ENCODE data around the gene TIPRL.

The TIPRL gene

GRCh38 chr1:168216171-168216570, 37.4 kb downstream of the TIPRL start:
- TF ChIP-seq REST (IDR thresholded peaks at IDR 0.05; ENCODE audit: insufficient read depth in 1 of 2, low read depth in 2 of 2, low read length in 2 of 2) (no peak), SIN3A (IDR thresholded peaks at IDR 0.05; ENCODE audit: borderline replicate concordance, insufficient read depth, low read length) (no peak), POLR2AphosphoS5 (IDR thresholded peaks at IDR 0.05; ENCODE audit: low read depth, low read length) (no peak), FOXP2 (optimal IDR thresholded peaks at IDR 0.05; ENCODE audit: borderline replicate concordance, extremely low read depth, extremely low read length, insufficient read depth) (no peak)

DNA sequence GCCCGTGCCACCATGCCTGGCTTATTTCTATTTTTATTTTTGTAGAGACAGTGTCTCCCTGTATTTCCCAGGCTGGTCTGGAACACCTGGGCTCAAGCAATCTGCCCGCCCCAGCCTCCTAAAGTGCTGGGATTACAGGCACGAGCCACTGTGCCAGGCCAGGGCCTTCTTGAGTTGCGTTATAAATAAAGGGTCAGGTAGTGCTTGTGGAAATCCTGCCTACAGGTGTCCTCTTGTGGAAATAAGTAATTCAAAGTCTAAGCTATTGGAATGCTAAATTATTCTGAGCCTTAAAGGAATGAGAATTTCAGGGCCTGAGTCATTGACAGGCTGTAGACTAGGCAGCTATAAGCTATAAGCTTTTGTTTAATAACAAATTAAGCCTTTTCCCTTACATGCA, 38.9 kb downstream of the TIPRL start:
- no peak for TF ChIP-seq FOXP2 (optimal IDR thresholded peaks at IDR 0.05; ENCODE audit: borderline replicate concordance, extremely low read depth, extremely low read length, insufficient read depth)
- TF ChIP-seq POLR2AphosphoS5 (IDR thresholded peaks at IDR 0.05; ENCODE audit: low read depth, low read length), result no peak
- no peak for TF ChIP-seq TAF1 (IDR thresholded peaks at IDR 0.05; ENCODE audit: borderline replicate concordance, insufficient read depth, low read length)
- TF ChIP-seq SIN3A (IDR thresholded peaks at IDR 0.05; ENCODE audit: borderline replicate concordance, insufficient read depth, low read length), result no peak
- no peak for TF ChIP-seq REST (IDR thresholded peaks at IDR 0.05; ENCODE audit: insufficient read depth in 1 of 2, low read depth in 2 of 2, low read length in 2 of 2)

DNA sequence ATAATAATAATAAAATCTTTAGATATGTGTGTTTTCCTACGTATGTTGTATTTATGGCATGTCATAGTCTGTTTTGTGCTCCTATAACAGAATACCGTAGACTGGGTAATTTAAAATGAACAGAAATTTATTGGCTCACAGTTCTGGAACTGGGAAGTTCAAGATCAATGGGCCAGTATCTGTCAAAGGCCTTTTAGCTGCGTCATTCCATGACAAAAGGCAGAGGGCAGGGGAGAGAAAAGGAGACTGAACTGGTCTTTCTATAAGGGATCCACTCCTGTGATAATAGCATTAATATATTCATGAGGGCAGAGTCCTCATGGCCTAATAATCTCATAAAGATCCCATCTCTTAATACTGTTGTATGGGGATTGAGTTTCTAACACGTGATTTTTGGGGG, 39.9 kb downstream of the TIPRL start:
- no peak for TF ChIP-seq REST (IDR thresholded peaks at IDR 0.05; ENCODE audit: insufficient read depth in 1 of 2, low read depth in 2 of 2, low read length in 2 of 2)
- no peak for TF ChIP-seq TAF1 (IDR thresholded peaks at IDR 0.05; ENCODE audit: borderline replicate concordance, insufficient read depth, low read length)
- TF ChIP-seq SIN3A (IDR thresholded peaks at IDR 0.05; ENCODE audit: borderline replicate concordance, insufficient read depth, low read length), result no peak
- no peak for TF ChIP-seq FOXP2 (optimal IDR thresholded peaks at IDR 0.05; ENCODE audit: borderline replicate concordance, extremely low read depth, extremely low read length, insufficient read depth)
- TF ChIP-seq POLR2AphosphoS5 (IDR thresholded peaks at IDR 0.05; ENCODE audit: low read depth, low read length), result no peak

GRCh38 chr1:168220470-168220871, 41.7 kb downstream of the TIPRL start:
- TF ChIP-seq POLR2AphosphoS5 (IDR thresholded peaks at IDR 0.05; ENCODE audit: low read depth, low read length) (no peak), FOXP2 (optimal IDR thresholded peaks at IDR 0.05; ENCODE audit: borderline replicate concordance, extremely low read depth, extremely low read length, insufficient read depth) (no peak), TAF1 (IDR thresholded peaks at IDR 0.05; ENCODE audit: borderline replicate concordance, insufficient read depth, low read length) (no peak), REST (IDR thresholded peaks at IDR 0.05; ENCODE audit: insufficient read depth in 1 of 2, low read depth in 2 of 2, low read length in 2 of 2) (no peak), SIN3A (IDR thresholded peaks at IDR 0.05; ENCODE audit: borderline replicate concordance, insufficient read depth, low read length) (no peak)

GRCh38 chr1:168221275-168221674, 42.5 kb downstream of the TIPRL start:
- TF ChIP-seq TAF1 (IDR thresholded peaks at IDR 0.05; ENCODE audit: borderline replicate concordance, insufficient read depth, low read length) (no peak), FOXP2 (optimal IDR thresholded peaks at IDR 0.05; ENCODE audit: borderline replicate concordance, extremely low read depth, extremely low read length, insufficient read depth) (no peak), SIN3A (IDR thresholded peaks at IDR 0.05; ENCODE audit: borderline replicate concordance, insufficient read depth, low read length) (no peak), REST (IDR thresholded peaks at IDR 0.05; ENCODE audit: insufficient read depth in 1 of 2, low read depth in 2 of 2, low read length in 2 of 2) (no peak), POLR2AphosphoS5 (IDR thresholded peaks at IDR 0.05; ENCODE audit: low read depth, low read length) (no peak)
